ENCODE measurements around the gene MYCN.
A peak's percentile ranks its signal among the peaks of the same experiment; 100 is the strongest.

The MYCN gene

GRCh38 chr2:15936277-15937104, 3.9 kb upstream of the MYCN start:
- DNase-seq (ENCODE audit: low read depth) = no peak
- H3K4me3 ChIP-seq (ENCODE audit: low read depth, low read length) = no peak overlapping the region
- TF ChIP-seq CTCF (IDR thresholded peaks at IDR 0.05; ENCODE audit: control insufficient read depth, extremely low read depth, insufficient read depth) = no peak

DNA sequence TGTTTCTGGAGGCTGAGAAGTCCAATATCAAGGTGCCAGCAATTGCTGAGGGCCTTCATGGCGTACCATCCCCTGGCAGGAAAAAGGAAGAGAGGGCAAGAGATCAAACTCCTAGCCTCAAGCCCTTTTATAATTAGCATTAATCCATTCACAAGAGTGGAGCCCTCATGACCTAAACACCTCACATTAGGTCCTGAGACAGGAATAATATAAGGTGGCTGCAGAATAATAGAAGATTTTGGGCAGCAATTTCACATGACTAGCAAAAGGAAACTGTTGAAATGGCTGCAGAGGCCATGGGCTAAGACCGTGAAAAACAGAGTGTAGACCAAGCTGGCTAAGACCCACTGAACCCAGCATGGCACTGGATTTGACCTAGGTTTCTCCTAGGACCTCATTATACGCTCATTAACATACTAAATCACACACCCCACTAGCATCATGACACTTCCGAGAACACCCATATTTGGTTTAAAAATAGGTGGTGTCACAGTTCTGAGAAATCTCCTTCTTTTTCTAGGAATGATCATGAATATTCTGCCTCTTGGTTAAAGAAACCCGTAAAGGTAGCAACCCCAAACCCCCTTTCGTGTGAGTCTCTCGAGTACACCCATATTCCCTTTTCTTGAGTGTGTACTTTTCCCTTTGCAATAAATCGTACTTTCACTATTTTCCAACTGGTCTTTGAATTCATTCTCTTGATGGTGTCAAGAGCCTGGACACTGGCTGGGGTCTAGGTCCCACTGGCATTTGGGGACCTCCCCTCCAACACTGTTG, 3.1 kb upstream of the MYCN start:
- DNase-seq (ENCODE audit: low read depth) = no peak
- TF ChIP-seq CTCF (IDR thresholded peaks at IDR 0.05; ENCODE audit: control insufficient read depth, extremely low read depth, insufficient read depth) = no peak
- no peak overlapping the region for H3K4me3 ChIP-seq (ENCODE audit: low read depth, low read length)

GRCh38 chr2:15937882-15938802, 2.2 kb upstream of the MYCN start:
- TF ChIP-seq CTCF (IDR thresholded peaks at IDR 0.05; ENCODE audit: control insufficient read depth, extremely low read depth, insufficient read depth) = no peak
- no peak overlapping the region for H3K4me3 ChIP-seq (ENCODE audit: low read depth, low read length)
- no peak for DNase-seq (ENCODE audit: low read depth)

GRCh38 chr2:15938803-15939555, 1.4 kb upstream of the MYCN start:
- DNase-seq (ENCODE audit: low read depth) = no peak
- no peak for TF ChIP-seq CTCF (IDR thresholded peaks at IDR 0.05; ENCODE audit: control insufficient read depth, extremely low read depth, insufficient read depth)
- H3K4me3 ChIP-seq (ENCODE audit: low read depth, low read length) = no peak overlapping the region

DNA sequence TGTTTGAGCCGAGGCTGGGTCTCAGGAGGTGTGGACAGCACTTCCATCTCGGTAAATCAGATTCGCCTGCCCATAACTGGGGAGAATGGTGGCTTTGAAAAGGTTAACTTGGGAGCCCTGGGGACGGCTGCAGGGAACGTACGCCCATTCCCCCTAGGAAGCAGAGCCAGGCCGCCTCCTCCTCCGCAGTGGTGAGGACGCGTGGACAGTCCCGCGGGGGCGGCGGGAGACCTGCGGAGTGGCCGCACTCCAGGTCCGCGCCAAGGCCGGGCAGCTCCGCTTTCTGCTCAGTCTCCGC, 845 bp upstream of the MYCN start:
- TF ChIP-seq CTCF (IDR thresholded peaks at IDR 0.05; ENCODE audit: control insufficient read depth, extremely low read depth, insufficient read depth) = peak; percentile 89
- DNase-seq (ENCODE audit: low read depth) = no peak
- no peak overlapping the region for H3K4me3 ChIP-seq (ENCODE audit: low read depth, low read length)

Data from LNCaP clone FGC (cell line).